Heart left ventricle (tissue), 16 donors: ENCODE results near the gene SUCO. TPM values are rescaled to one million over a fixed set of nuclear protein-coding genes. Genes with fewer than 3 reads are reported as not detected.
A peak's percentile ranks its signal among the peaks of the same experiment; 100 is the strongest.

Experiments
- ATAC-seq, 4 donors: fragments of 200-7000 bp; cut with Tn5 transposase; one replicate each; pipeline ENCODE4 v1.9.1; 2020 to 2022; ENCODE audit warnings: moderate library complexity in 4 of 4, mild to moderate bottlenecking in 3 of 4, moderate number of reproducible peaks in 1 of 4
- DNase-seq, 5 donors: peaks; one replicate each; pipeline ENCODE4 v3.0.0-alpha.2; 2020
- H3K27ac ChIP-seq, 12 donors: fragments of 200-600 bp; sonication (generic) in 4 of 12; one replicate each; pipeline versions ENCODE4 v1.5.0 to v1.8.0; 2016 to 2022; ENCODE audit warnings: mild to moderate bottlenecking in 2 of 12
- H3K27me3 ChIP-seq, 9 donors: fragments of 200-600 bp; sonication (generic) in 2 of 9; one replicate each; pipeline versions ENCODE4 v1.5.1 to v1.8.0; 2016 to 2022; ENCODE audit warnings: mild to moderate bottlenecking in 3 of 9
- H3K36me3 ChIP-seq, 9 donors: fragments of 200-600 bp; sonication (generic) in 2 of 9; one replicate each; pipeline versions ENCODE4 v1.5.0 to v1.8.0; 2018 to 2022; ENCODE audit warnings: mild to moderate bottlenecking in 2 of 9
- H3K4me1 ChIP-seq, 12 donors: fragments of 200-600 bp; sonication (generic) in 4 of 12; one replicate each; pipeline versions ENCODE4 v1.5.0 to v1.8.0; 2016 to 2022; ENCODE audit warnings: mild to moderate bottlenecking in 3 of 12
- H3K4me3 ChIP-seq, 12 donors: fragments of 200-600 bp; sonication (generic) in 4 of 12; one replicate each; pipeline versions ENCODE4 v1.5.0 to v1.8.0; 2017 to 2022; ENCODE audit warnings: mild to moderate bottlenecking in 9 of 12, moderate library complexity in 4 of 12
- H3K9me3 ChIP-seq, 12 donors: fragments of 200-600 bp; sonication (generic) in 4 of 12; one replicate each; pipeline versions ENCODE4 v1.5.0 to v1.8.0; 2016 to 2022; ENCODE audit warnings: mild to moderate bottlenecking in 1 of 12
- CTCF ChIP-seq, 12 donors: fragments of 200-600 bp; sonication (generic) in 4 of 12; IDR thresholded peaks; one replicate each; pipeline versions ENCODE4 v1.5.0 to v1.8.0; 2018 to 2022; ENCODE audit warnings: antibody characterized with exemption in 12 of 12, mild to moderate bottlenecking in 5 of 12
- POLR2A ChIP-seq, 2 donors: fragments of 450-650 bp; IDR thresholded peaks; one replicate each; pipeline ENCODE4 v1.6.1; 2017; ENCODE audit warnings: antibody characterized with exemption in 2 of 2, mild to moderate bottlenecking in 2 of 2, moderate library complexity in 2 of 2
- WGBS, 4 donors: extraction: QIAGEN DNeasy Blood & Tissue Kit in 2 of 4; methylation state at CpG; one replicate each; pipeline versions ENCODE4 v1.1.5 to v1.1.7; 2013 to 2018; 5-methylcytosine and 5-hydroxymethylcytosine counted together
- intact Hi-C, 10 donors: fragments of 100-400 bp; cut with DNase I; formaldehyde crosslinking; loops; one replicate each; pipeline versions ENCODE4 v1.11.1 to v1.14.2; 2022
- polyA plus RNA-seq, 2 donors: library from polyadenylated mRNA; stranded (reverse); fragments of 200-250 nt; gene quantifications; one replicate each; pipeline ENCODE4 v1.2.3, GENCODE V29; 2013
- total RNA-seq, 9 donors: library from RNA; depleted of rRNA in 2 of 9; stranded (reverse); fragments of >200 nt in 2 of 9; fragmentation: NEBNext Ultra II Directional in 3 of 9; extraction: Animal tissue kit (Norgen Biotek cat#: 25700) in 3 of 9; gene quantifications; one replicate each; pipeline versions ENCODE4 v1.1.0 to v1.2.4, GENCODE V29; 2016 to 2023
- donor health status: ischemic (EF 13 %, LVEDD 7.1; RV severe dilation, severe dysfunction).
- donor health status: healthy with polysubstance abuse.
- donor health status: DM: no; HTN: yes; CAD: no.
- donor health status: DM: no; HTN: no; CAD: no.
- donor health status: ischemic (EF 25% LVEDD 6.9; RV normal size, moderate dysfunction).
- donor health status: ischemic (EF 25% LVEDD 5.7; RV mildly dilated, moderate dysfunction).
- donor health status: healthy.
- donor health status: DM: yes; HTN: yes; CAD: no.
- donor health status: ischemic (EF 35%, LVEDD 5.7; RV mildly dilated, moderate dysfunction).
- donor health status: nonischemic (EF 11% LVEDD 7.7; RV severe dilation, severe dysfunction).
- donor health status: DM: yes; HTN: yes; CAD: no.
- donor health status: PGD.
- donor health status: ischemic (EF 29% LVEDD 5.4; RV normal size, mild dysfunction).
- donor health status: nonischemic (EF 23%, LVEDD 6.1; RV moderate dilation, normal function).

The SUCO gene
- total and polyA plus RNA-seq, 11 donors: 6.7 to 33.4 (median 23.7) TPM

- intact Hi-C loops: no loop called here
- DNase-seq (no peak), ATAC-seq (no peak)
- Histone ChIP-seq H3K27me3 (no peaks in the 10 kb centered on the region), H3K36me3 (peaks cover 0 to 41% (median 28%) of the 10 kb centered on the region in 9 donors), H3K4me3 (no peak overlapping the region), H3K4me1 (peaks cover 0 to 18% (median 0%) of the 10 kb centered on the region in 12 donors), H3K9me3 (no peaks in the 10 kb centered on the region), H3K27ac (no peak overlapping the region)
- TF ChIP-seq CTCF (IDR thresholded peaks at IDR 0.05) (no peak), POLR2A (IDR thresholded peaks at IDR 0.05) (no peak)
- WGBS, 4 donors: 94 to 97% (median 95%) methylated on average over 3 of the region's 3 CpGs
Observed at GRCh38 chr1:172582889-172583288, 49.9 kb downstream of the SUCO start.

- WGBS, 4 donors: 40 to 49% (median 42%) methylated on average over 3 of the region's 3 CpGs
- TF ChIP-seq POLR2A (IDR thresholded peaks at IDR 0.05) (no peak), CTCF (IDR thresholded peaks at IDR 0.05) (no peak)
Observed at GRCh38 chr1:172585348-172585747, 52.4 kb downstream of the SUCO start.

GRCh38 chr1:172585861-172586260 lies 52.9 kb downstream of the SUCO start:
- no peaks in the 10 kb centered on the region for H3K27me3 ChIP-seq
- peak overlapping the region in 1 of 12 donors; percentile 32 for H3K27ac ChIP-seq
- TF ChIP-seq CTCF (IDR thresholded peaks at IDR 0.05) (no peak), POLR2A (IDR thresholded peaks at IDR 0.05) (no peak)
- intact Hi-C loops: no loop called here
- DNase-seq (no peak), ATAC-seq (no peak)
- peaks cover 0 to 42% (median 24%) of the 10 kb centered on the region in 9 donors for H3K36me3 ChIP-seq
- peaks cover 0 to 29% (median 0%) of the 10 kb centered on the region in 12 donors for H3K4me1 ChIP-seq
- H3K9me3 ChIP-seq: no peaks in the 10 kb centered on the region
- H3K4me3 ChIP-seq: no peak overlapping the region

More at GRCh38 chr1:172585348-172585747, 52.4 kb downstream of the SUCO start:
- no peak for ATAC-seq
- Histone ChIP-seq H3K4me3 (no peak overlapping the region), H3K4me1 (peaks cover 0 to 29% (median 0%) of the 10 kb centered on the region in 12 donors), H3K27ac (peak overlapping the region in 1 of 12 donors; percentile 32), H3K9me3 (no peaks in the 10 kb centered on the region), H3K27me3 (no peaks in the 10 kb centered on the region), H3K36me3 (peaks cover 0 to 40% (median 24%) of the 10 kb centered on the region in 9 donors)
- intact Hi-C loops: no loop called here
- DNase-seq: no peak

- no peak for TF ChIP-seq POLR2A (IDR thresholded peaks at IDR 0.05)
- no peak for TF ChIP-seq CTCF (IDR thresholded peaks at IDR 0.05)
- intact Hi-C loops: no loop called here
- Histone ChIP-seq H3K9me3 (peaks cover 0 to 3% (median 0%) of the 10 kb centered on the region in 12 donors), H3K4me3 (no peak overlapping the region), H3K27ac (peak overlapping the region in 1 of 12 donors; percentile 51), H3K36me3 (peaks cover 0 to 47% (median 26%) of the 10 kb centered on the region in 9 donors), H3K4me1 (peaks cover 0 to 29% (median 0%) of the 10 kb centered on the region in 12 donors), H3K27me3 (no peaks in the 10 kb centered on the region)
- ATAC-seq (peak in 2 of 4 donors; percentile 18 to 49), DNase-seq (no peak)
- WGBS, 4 donors: 76 to 84% (median 79%) methylated on average over 7 of the region's 7 CpGs
Observed at GRCh38 chr1:172588296-172589291, 55.6 kb downstream of the SUCO start.
